CD4-positive, alpha-beta memory T cell (primary cell): ENCODE measurements around the gene ACAA1. TPM values are rescaled to one million over a fixed set of nuclear protein-coding genes. Genes with fewer than 3 reads are reported as not detected.
"Not testable (repeated sequence)": the region's sequence is repeated elsewhere in the genome, so short reads cannot be mapped to it uniquely, and the experiment has no call there.

Experiments used
- CTCF ChIA-PET: fragments of 350-600 bp; sonication (Branson Sonifier 250); formaldehyde crosslinking; loops from one replicate; lab custom pipeline; 2021; ENCODE audit warnings: inconsistent platforms; ENCODE audit not compliant: partially characterized antibody; lab: Charles Lee
- POLR2A ChIA-PET: fragments of 350-600 bp; sonication (Branson Sonifier 250); formaldehyde crosslinking; loops from one replicate; lab custom pipeline; 2021; ENCODE audit not compliant: partially characterized antibody; lab: Charles Lee
- DNase-seq, 5 donors: peaks; one replicate each; pipeline versions ENCODE4 v3.0.0 to v3.0.0-alpha.2; 2020 to 2022; ENCODE audit warnings: mixed read lengths in 1 of 5
- H3K27ac ChIP-seq: one replicate; pipeline ENCODE4 v1.7.0; 2013; ENCODE audit warnings: low read depth, low read length
- H3K27me3 ChIP-seq: 2 replicates; pipeline ENCODE4 v1.7.0; 2013; ENCODE audit warnings: mild to moderate bottlenecking, low read length, moderate library complexity; ENCODE audit not compliant: insufficient read depth
- H3K36me3 ChIP-seq: 2 replicates; pipeline ENCODE4 v1.7.0; 2013; ENCODE audit warnings: mild to moderate bottlenecking, low read length, moderate library complexity; ENCODE audit not compliant: insufficient read depth
- H3K4me1 ChIP-seq: 2 replicates; pipeline ENCODE4 v1.7.0; 2013; ENCODE audit warnings: mild to moderate bottlenecking, low read length, moderate library complexity; ENCODE audit not compliant: insufficient read depth
- H3K4me3 ChIP-seq, 2 donors: one replicate each; pipeline ENCODE4 v1.7.0; 2013; ENCODE audit warnings: low read length in 2 of 2, mild to moderate bottlenecking in 1 of 2
- H3K9me3 ChIP-seq, 2 donors: one replicate each; pipeline ENCODE4 v1.7.0; 2013; ENCODE audit warnings: low read length in 2 of 2, control low read depth in 1 of 2; ENCODE audit not compliant: control insufficient read depth in 1 of 2
- H3K27ac Mint-ChIP-seq, 7 donors: one replicate each; pipeline ENCODE4 v1.8.0; 2020 to 2021; ENCODE audit warnings: mixed read lengths in 7 of 7, mild to moderate bottlenecking in 6 of 7, inconsistent platforms in 3 of 7, moderate library complexity in 3 of 7
- H3K27me3 Mint-ChIP-seq, 2 donors: one replicate each; pipeline ENCODE4 v1.8.0; 2020 to 2021; ENCODE audit warnings: mixed read lengths in 2 of 2
- H3K36me3 Mint-ChIP-seq, 2 donors: one replicate each; pipeline ENCODE4 v1.8.0; 2020 to 2021; ENCODE audit warnings: mixed read lengths in 2 of 2, inconsistent platforms in 1 of 2, mild to moderate bottlenecking in 1 of 2
- H3K4me1 Mint-ChIP-seq, 4 donors: one replicate each; pipeline ENCODE4 v1.8.0; 2020 to 2021; ENCODE audit warnings: mixed read lengths in 4 of 4, mild to moderate bottlenecking in 1 of 4
- H3K4me3 Mint-ChIP-seq, 8 donors: one replicate each; pipeline ENCODE4 v1.8.0; 2020 to 2021; ENCODE audit warnings: mixed read lengths in 8 of 8, mild to moderate bottlenecking in 7 of 8, moderate library complexity in 6 of 8, inconsistent platforms in 3 of 8
- H3K9me3 Mint-ChIP-seq, 8 donors: one replicate each; pipeline ENCODE4 v1.8.0; 2020 to 2021; ENCODE audit warnings: mixed read lengths in 8 of 8, mild to moderate bottlenecking in 5 of 8, inconsistent platforms in 3 of 8, moderate library complexity in 1 of 8
- intact Hi-C: fragments of 100-400 bp; cut with micrococcal nuclease; formaldehyde crosslinking; loops from one replicate; pipeline ENCODE4 v1.15.1; 2023
- polyA plus RNA-seq, 2 donors: library from polyadenylated mRNA; unstranded; fragments of 300-500 nt; fragmentation: Illumina TruSeq; gene quantifications; one replicate each; pipeline ENCODE4 v1.2.3, GENCODE V29; 2021
- total RNA-seq, 2 experiments: library from RNA; stranded (reverse); gene quantifications; one replicate each; pipeline ENCODE4 v1.2.3, GENCODE V29; 2021

The ACAA1 gene
- total and polyA plus RNA-seq, 4 experiments from 2014 or later: 52.4 to 82.8 (median 77.5) TPM

GRCh38 chr3:38138349-38139190 lies 1.6 kb upstream of the ACAA1 start, which contains the start of gene MYD88:
Gene MYD88, plus strand, starts transcription at chr3:38138661. Its CDS starts 40 bp downstream, at chr3:38138701.
- intact Hi-C loops: loop anchor here (5.0 to 10.0 kb wide), 4 partner anchors 74 to 1266 kb away; partner anchors contain the start of genes ACVR2B, RPSA and XYLB
- Histone ChIP-seq H3K9me3 (no peaks in the 10 kb centered on the region), H3K4me3 (peak within 1 kb of the TSS; percentile 92 to 95), H3K27me3 (no peaks in the 10 kb centered on the region), H3K36me3 (peaks cover 19% of the 10 kb centered on the region), H3K27ac (peak within 1 kb of the TSS; percentile 86), H3K4me1 (peaks cover 62% of the 10 kb centered on the region)
- no peaks in the 10 kb centered on the region for H3K27me3 Mint-ChIP-seq
- DNase-seq: peak; percentile 80 to 88 (median 82)
- peaks cover 16 to 69% of the 10 kb centered on the region in 2 donors for H3K36me3 Mint-ChIP-seq
- H3K9me3 Mint-ChIP-seq: no peaks in the 10 kb centered on the region
- peak within 1 kb of the TSS; percentile 91 to 100 (median 98) for H3K4me3 Mint-ChIP-seq
- peak within 1 kb of the TSS; percentile 88 to 100 (median 98) for H3K27ac Mint-ChIP-seq
- ChIA-PET CTCF (interaction anchor here (1.2 to 1.4 kb wide), 2 partner anchors 26 to 164 kb away, joined by 3 to 5 read pairs; partner anchors contain the start of gene OXSR1), POLR2A (interaction anchor here (0.8 to 8.4 kb wide), 12 partner anchors 9 to 317 kb away, joined by 3 to 255 read pairs (median 8); partner anchors contain the start of genes DLEC1 and OXSR1)
- H3K4me1 Mint-ChIP-seq: peaks cover 43 to 77% (median 60%) of the 10 kb centered on the region in 4 donors

GRCh38 chr3:38137615-38138348 lies 855 bp upstream of the ACAA1 start:
- POLR2A ChIA-PET: interaction anchor here (0.7 to 8.4 kb wide), 23 partner anchors 9 to 383 kb away, joined by 3 to 255 read pairs (median 4); partner anchors contain the start of genes DLEC1, EXOG, OXSR1 and PLCD1
- H3K4me1 ChIP-seq: peaks cover 70% of the 10 kb centered on the region

GRCh38 chr3:38136393-38136776 lies 542 bp downstream of the ACAA1 start:
- H3K27me3 ChIP-seq: no peaks in the 10 kb centered on the region
- H3K4me3 ChIP-seq: peak overlapping the region; percentile 92 to 95
- H3K27ac Mint-ChIP-seq: peak overlapping the region; percentile 88 to 95 (median 92)
- no peaks in the 10 kb centered on the region for H3K27me3 Mint-ChIP-seq
- peaks cover 81% of the 10 kb centered on the region for H3K4me1 ChIP-seq
- peaks cover 47 to 90% (median 66%) of the 10 kb centered on the region in 4 donors for H3K4me1 Mint-ChIP-seq
- no peaks in the 10 kb centered on the region for H3K9me3 Mint-ChIP-seq
- ChIA-PET CTCF (interaction anchor here (1.0 to 1.9 kb wide), 5 partner anchors 21 to 210 kb away, joined by 3 to 8 read pairs (median 5); partner anchors contain the start of genes OXSR1 and XYLB), POLR2A (interaction anchor here (0.9 to 8.4 kb wide), 15 partner anchors 7 to 1144 kb away, joined by 3 to 255 read pairs (median 7); partner anchors contain the start of genes DLEC1, EPM2AIP1, OXSR1 and PLCD1)
- H3K9me3 ChIP-seq: no peaks in the 10 kb centered on the region
- intact Hi-C loops: loop anchor here (1.0 to 10.0 kb wide), 6 partner anchors 76 to 1268 kb away; partner anchors contain the start of genes ACVR2B, EXOG, RPSA and XYLB
- peaks cover 27% of the 10 kb centered on the region for H3K36me3 ChIP-seq
- H3K27ac ChIP-seq: peak overlapping the region; percentile 86
- H3K36me3 Mint-ChIP-seq: peaks cover 14 to 77% of the 10 kb centered on the region in 2 donors
- H3K4me3 Mint-ChIP-seq: peak overlapping the region; percentile 90 to 100 (median 97)
- peak in 1 of 5 donors; percentile 17 for DNase-seq

More at GRCh38 chr3:38137615-38138348, 855 bp upstream of the ACAA1 start:
- no peaks in the 10 kb centered on the region for H3K9me3 ChIP-seq
- DNase-seq: peak; percentile 11 to 56 (median 17)
- H3K4me3 Mint-ChIP-seq: peak overlapping the region; percentile 91 to 100 (median 98)
- H3K27ac ChIP-seq: peak overlapping the region; percentile 86
- H3K27me3 Mint-ChIP-seq: no peaks in the 10 kb centered on the region
- peaks cover 16 to 77% of the 10 kb centered on the region in 2 donors for H3K36me3 Mint-ChIP-seq
- peaks cover 27% of the 10 kb centered on the region for H3K36me3 ChIP-seq
- H3K4me3 ChIP-seq: peak overlapping the region; percentile 92 to 95
- peaks cover 45 to 85% (median 66%) of the 10 kb centered on the region in 4 donors for H3K4me1 Mint-ChIP-seq
- intact Hi-C loops: loop anchor here (1.0 to 10.0 kb wide), 7 partner anchors 15 to 1267 kb away; partner anchors contain the start of genes ACVR2B, EXOG, OXSR1 and RPSA
- peak overlapping the region; percentile 88 to 100 (median 98) for H3K27ac Mint-ChIP-seq
- CTCF ChIA-PET: interaction anchor here (0.8 to 1.9 kb wide), 7 partner anchors 10 to 208 kb away, joined by 3 to 8 read pairs (median 4); partner anchors contain the start of genes DLEC1, OXSR1 and XYLB
- no peaks in the 10 kb centered on the region for H3K9me3 Mint-ChIP-seq
- no peaks in the 10 kb centered on the region for H3K27me3 ChIP-seq

- not testable (repeated sequence) for H3K27me3 Mint-ChIP-seq, H3K27me3 ChIP-seq, H3K9me3 Mint-ChIP-seq, H3K9me3 ChIP-seq
- Histone ChIP-seq H3K36me3 (peaks cover 28% of the 10 kb centered on the region), H3K27ac (peak overlapping the region; percentile 86), H3K4me3 (peak overlapping the region; percentile 57 to 95), H3K4me1 (peaks cover 75% of the 10 kb centered on the region)
- Mint-ChIP-seq H3K4me3 (peak overlapping the region; percentile 90 to 100 (median 97)), H3K36me3 (peaks cover 12 to 74% of the 10 kb centered on the region in 2 donors), H3K27ac (peak overlapping the region; percentile 88 to 96 (median 92)), H3K4me1 (peaks cover 43 to 85% (median 60%) of the 10 kb centered on the region in 4 donors)
- CTCF ChIA-PET: interaction anchor here (1.0 to 1.9 kb wide), 3 partner anchors 28 to 32 kb away, joined by 3 to 8 read pairs (median 8); partner anchors contain the start of gene OXSR1
- DNase-seq: peak; percentile 42 to 70 (median 60)
- POLR2A ChIA-PET: interaction anchor here (1.2 to 8.4 kb wide), 7 partner anchors 16 to 1143 kb away, joined by 4 to 255 read pairs (median 9); partner anchors contain the start of genes DLEC1, EPM2AIP1 and OXSR1
- intact Hi-C loops: loop anchor here (1.0 to 10.0 kb wide), 6 partner anchors 77 to 1269 kb away; partner anchors contain the start of genes ACVR2B, EXOG, RPSA and XYLB
These were observed 1.2 kb downstream of the ACAA1 start for GRCh38 chr3:38135621-38136277.

- POLR2A ChIA-PET: interaction anchor here (2.5 kb wide), 1 partner anchor 30 kb away, joined by 9 read pairs; the partner anchor contains the start of gene OXSR1
- H3K9me3 ChIP-seq, H3K27ac ChIP-seq, H3K9me3 Mint-ChIP-seq, H3K27me3 Mint-ChIP-seq, H3K27me3 ChIP-seq, H3K4me3 ChIP-seq, DNase-seq: not testable (repeated sequence)
- CTCF ChIA-PET: interaction anchor here (3.7 kb wide), 1 partner anchor 15 kb away, joined by 12 read pairs; no protein-coding TSS in a partner anchor
- intact Hi-C loops: loop anchor here (5.0 to 10.0 kb wide), 5 partner anchors 78 to 1270 kb away; partner anchors contain the start of genes ACVR2B, RPSA and XYLB
- peaks cover 19 to 77% of the 10 kb centered on the region in 2 donors for H3K36me3 Mint-ChIP-seq
- H3K4me1 Mint-ChIP-seq: peaks cover 38 to 74% (median 53%) of the 10 kb centered on the region in 4 donors
- Histone ChIP-seq H3K4me1 (peaks cover 64% of the 10 kb centered on the region), H3K36me3 (peaks cover 36% of the 10 kb centered on the region)
- H3K27ac Mint-ChIP-seq: peak overlapping the region; percentile 39 to 96 (median 91)
- H3K4me3 Mint-ChIP-seq: peak overlapping the region in 6 of 8 donors; percentile 91 to 99 (median 97)
These were observed 2.3 kb downstream of the ACAA1 start for GRCh38 chr3:38134517-38135143.
